Endometrial microvascular endothelial cells (primary cell): ENCODE results near the gene TMEM245. TPM values are rescaled to one million over a fixed set of nuclear protein-coding genes. Genes with fewer than 3 reads are reported as not detected.

Experiments
- in situ Hi-C: cut with HindIII; loops from 2 replicates; pipeline ENCODE4 v1.10.0; 2017; ENCODE audit warnings: low sequenced_read_pairs, low pct_unique_long_range_greater_than_20kb; ENCODE audit errors: inconsistent ontology term
- total RNA-seq: library from RNA; depleted of rRNA; stranded (reverse); fragments of >200 nt; gene quantifications from one replicate; pipeline ENCODE4 v1.2.3, GENCODE V29; 2015; ENCODE audit errors: inconsistent ontology term

Gene TMEM245
- 32.5 TPM for total RNA-seq

- in situ Hi-C loops, result loop anchor here (25.0 kb wide), 1 partner anchor 107 kb away; the partner anchor contains the start of gene CTNNAL1
Measured at GRCh38 chr9:109119439-109120203, at the start of gene TMEM245. TMEM245 (minus strand) TSS chr9:109119947; CDS start chr9:109119913, 34 bp downstream.

DNA sequence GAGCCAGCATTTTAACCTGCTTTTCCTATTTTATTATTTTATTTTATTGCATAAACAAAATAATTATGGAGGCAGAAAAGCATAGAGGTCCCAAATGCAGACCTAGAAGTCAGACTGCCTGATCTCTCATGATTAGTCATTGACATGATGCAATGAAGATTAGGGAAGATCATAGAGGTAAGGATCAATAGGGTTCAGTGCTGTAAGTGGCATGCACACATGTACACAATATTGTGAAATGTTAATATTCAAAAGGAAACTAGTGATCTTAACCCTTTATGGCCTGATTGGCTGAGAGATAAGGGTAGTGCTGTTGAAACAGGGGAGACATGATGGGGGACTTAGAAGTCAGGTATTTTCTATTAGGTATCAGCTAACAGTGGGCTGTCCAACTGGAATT is 48.4 kb upstream of the TMEM245 start:
- in situ Hi-C loops, result no loop called here

DNA sequence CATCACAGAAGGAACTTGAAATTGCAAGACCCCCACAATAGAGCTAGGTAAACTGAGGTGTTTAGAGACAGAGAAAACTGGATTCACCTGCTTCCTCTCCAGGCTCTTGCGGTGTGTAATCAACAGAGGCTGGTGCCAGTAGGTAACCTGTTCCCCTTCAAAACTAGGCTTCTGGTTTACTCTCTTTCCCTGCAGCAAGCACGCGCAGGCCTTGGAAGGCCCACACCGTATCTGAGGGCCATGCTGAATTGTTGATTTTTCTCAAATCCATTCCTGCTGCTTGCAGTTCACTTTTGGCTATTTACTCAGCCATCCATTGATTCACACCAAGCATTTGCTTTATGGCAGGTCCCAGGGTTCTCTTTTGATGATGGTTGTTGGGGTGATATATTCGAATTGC is 48.0 kb upstream of the TMEM245 start:
- in situ Hi-C loops, result no loop called here

- in situ Hi-C loops, result no loop called here
Measured at GRCh38 chr9:109166771-109167601, 47.2 kb upstream of the TMEM245 start, which contains the start of gene FRRS1L. FRRS1L (minus strand) TSS chr9:109167249; CDS start chr9:109167138, 111 bp downstream.

DNA sequence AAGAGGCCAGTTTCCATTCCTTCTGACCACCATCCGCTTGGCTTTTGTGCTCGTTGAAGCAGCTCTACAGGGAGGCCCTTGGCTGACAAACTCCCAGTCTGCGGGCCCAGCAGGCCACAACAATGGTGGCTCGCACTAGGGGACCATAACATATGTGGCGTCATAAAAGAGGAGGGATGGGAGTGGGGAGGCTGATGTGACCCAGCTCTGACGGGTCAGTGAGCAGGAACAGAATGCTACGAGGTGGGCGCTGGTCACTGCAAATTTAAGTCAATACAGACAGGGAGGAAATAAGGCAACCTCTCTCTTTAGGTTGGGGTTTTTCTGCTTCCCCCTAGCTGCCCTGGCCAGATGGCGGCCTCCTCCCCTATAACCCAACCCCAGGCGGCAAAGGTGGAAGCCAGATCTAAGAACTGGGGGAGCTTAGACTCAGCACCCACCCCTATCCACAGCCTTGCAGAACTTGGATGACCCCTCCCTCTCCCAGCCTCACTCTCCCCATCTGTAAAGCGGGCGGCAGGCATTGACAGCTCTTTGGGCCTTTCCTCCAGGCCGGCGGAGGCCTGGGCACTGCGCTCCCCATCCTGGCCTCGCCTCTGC is 46.5 kb upstream of the TMEM245 start:
- in situ Hi-C loops, result no loop called here

DNA sequence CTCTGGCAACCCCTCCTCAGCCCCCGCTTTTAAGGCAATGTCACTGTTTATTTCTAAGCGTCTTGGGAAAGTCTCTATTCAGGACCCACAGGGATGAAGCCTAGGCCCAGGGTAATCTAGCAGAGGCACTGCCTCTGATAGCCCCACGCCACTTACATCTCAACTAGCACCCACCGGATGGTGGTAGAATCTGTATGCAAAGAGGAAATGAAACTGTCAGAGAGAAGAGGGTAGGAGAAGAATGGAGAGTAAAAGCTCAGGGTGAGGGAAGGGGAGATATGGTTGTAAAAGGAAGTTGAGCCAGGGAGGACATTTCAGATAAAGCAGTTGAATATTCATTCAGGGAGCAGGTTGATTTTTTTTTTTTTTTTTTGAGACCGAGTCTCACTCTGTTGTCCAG is 44.3 kb upstream of the TMEM245 start:
- in situ Hi-C loops, result no loop called here

- in situ Hi-C loops, result no loop called here
Measured at GRCh38 chr9:109163194-109163593, 43.4 kb upstream of the TMEM245 start.

DNA sequence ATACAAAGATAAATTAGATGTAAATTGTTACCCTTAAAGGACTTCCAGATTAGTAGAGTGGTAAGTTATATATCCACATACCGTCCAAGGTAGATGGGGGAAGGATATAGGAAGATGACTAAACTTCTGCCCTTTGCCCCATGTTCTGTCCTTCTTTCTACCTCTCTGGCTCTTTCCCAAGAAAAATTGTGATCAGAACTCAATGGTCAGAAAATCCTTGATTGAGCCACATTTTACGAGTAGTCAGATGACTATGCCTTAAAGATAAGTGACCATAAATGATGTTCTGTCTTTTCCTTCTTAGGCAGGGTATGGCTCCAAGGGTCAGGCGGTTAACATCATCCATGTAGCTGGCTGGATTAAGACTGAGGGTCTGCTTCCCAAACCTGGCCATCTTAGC is 42.9 kb upstream of the TMEM245 start:
- in situ Hi-C loops, result no loop called here

GRCh38 chr9:109161471-109161870 is 41.7 kb upstream of the TMEM245 start:
- in situ Hi-C loops, result no loop called here

GRCh38 chr9:109159583-109159982 is 39.8 kb upstream of the TMEM245 start:
- in situ Hi-C loops, result no loop called here

DNA sequence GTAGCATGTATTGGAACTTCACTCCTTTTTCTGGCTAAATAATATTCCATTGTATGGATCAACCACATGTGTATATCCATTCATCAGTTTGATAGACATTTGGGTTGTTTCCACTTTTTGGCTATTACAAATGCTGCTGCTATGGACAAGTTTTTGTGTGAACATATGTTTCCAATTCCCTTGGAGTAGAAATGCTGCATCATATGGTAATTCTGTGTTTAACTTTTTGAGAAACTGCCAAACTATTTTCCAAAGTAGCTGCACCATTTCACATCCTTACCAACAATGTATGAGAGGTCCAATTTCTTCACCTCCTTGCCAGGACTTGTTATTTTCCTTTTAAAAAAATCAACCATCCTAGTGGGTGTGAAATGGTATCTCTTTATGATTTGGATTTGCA is 38.9 kb upstream of the TMEM245 start:
- in situ Hi-C loops, result no loop called here

GRCh38 chr9:109156708-109157107 is 37.0 kb upstream of the TMEM245 start:
- in situ Hi-C loops, result no loop called here

GRCh38 chr9:109150925-109151545 is 31.3 kb upstream of the TMEM245 start:
- in situ Hi-C loops, result no loop called here

- in situ Hi-C loops, result no loop called here
Measured at GRCh38 chr9:109149722-109150121, 30.0 kb upstream of the TMEM245 start.

DNA sequence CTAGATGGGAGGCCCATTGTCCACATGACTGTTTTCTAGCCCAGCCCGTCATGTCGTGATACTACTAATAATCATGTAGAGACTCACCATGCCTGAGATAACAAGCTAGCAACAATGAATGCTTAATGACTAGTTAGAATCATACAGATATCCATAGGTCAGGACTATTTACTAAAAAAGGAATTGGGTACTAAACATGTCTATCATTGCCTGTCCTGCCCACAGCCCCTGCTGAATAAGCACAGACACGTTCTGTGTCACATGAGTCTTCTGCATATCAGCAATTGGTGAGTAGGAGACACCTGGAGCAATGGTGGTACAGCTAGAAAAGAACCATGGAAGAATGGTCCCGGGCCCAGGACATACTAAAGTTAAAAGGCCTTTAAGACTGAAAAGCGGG is 29.3 kb upstream of the TMEM245 start:
- in situ Hi-C loops, result no loop called here

DNA sequence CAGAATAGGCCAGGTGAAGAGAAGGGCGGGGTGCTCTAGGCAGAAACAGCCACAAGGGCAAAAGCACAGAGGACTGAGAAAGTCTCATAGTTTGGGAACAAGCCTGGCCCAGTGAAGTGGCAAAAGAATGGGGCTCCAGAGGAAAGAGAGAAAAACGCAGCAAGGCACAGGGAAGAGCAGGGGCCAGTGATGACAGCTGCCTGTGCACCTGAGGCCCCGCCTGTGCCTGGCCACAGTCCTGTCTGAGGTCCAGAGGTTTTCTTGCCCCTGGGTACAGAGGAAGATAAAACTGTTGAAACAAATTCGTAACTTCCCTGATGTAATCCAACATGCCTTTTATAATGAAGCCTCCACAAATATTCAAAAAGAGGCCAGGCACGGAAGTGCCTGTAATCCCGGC is 25.3 kb upstream of the TMEM245 start:
- in situ Hi-C loops, result no loop called here

DNA sequence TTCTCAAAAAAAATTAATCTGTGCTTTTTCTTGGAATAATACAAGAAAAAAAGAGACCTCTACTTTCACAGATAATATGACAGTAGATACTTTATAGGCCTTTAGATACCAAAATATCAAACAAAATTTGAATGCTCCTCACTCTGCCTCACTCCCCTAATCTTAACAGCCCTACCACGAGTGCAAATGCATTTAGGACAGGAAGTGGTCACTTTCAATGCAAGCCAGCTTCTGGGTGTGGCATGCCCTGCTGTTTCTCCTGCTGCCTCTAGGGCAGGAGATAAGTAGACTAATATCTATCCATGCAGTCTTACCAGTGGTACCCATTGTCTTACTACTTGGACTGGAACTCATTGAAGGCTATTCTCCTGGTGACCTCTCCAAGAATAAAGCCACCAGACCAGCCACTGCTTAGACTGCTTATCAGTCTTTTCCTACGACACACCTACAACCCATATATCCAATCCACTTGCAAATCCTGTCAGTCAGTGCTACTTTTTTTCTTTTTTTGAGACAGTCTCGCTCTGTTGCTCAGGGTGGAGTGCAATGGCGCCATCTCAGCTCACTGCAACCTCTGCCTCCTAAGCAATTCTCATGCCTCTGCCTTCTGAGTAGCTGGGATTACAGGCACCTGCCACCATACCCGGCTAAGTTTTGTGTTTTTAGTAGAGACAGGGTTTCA is 24.3 kb upstream of the TMEM245 start:
- in situ Hi-C loops, result no loop called here

DNA sequence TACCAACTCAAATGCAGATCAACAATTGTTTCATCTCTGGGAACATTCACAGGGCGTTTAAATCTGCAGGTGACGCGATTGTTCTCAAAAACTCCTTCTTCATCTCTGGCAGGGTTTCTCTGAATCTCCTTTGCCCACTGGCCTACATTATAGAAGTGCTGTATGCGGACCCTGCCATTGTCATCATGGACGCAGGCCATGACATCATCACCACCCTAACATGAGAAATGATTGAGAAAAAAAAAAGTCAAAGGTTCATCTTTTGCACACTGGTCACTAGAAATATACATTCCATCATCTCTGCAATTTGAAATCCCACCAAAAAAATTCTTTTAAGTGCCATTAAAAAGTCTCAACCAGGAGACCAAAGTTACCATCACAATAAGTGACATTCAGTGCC is 21.6 kb upstream of the TMEM245 start:
- in situ Hi-C loops, result no loop called here

GRCh38 chr9:109139851-109140250 is 20.1 kb upstream of the TMEM245 start:
- in situ Hi-C loops, result no loop called here
